Activated CD4-positive, alpha-beta T cell treated with anti-CD3 and anti-CD28 coated beads, Interleukin-2, amount 10 ng/mL, durations not matched to agents 7 days and 5 days (primary cell): ENCODE data around the gene DCP1A. TPM values are rescaled to one million over a fixed set of nuclear protein-coding genes. Genes with fewer than 3 reads are reported as not detected.
"Not testable (repeated sequence)": the region's sequence is repeated elsewhere in the genome, so short reads cannot be mapped to it uniquely, and the experiment has no call there.

Source experiments
- CTCF ChIA-PET: fragments of 350-600 bp; sonication (Branson Sonifier 250); formaldehyde crosslinking; loops from one replicate; lab custom pipeline; 2021; ENCODE audit warnings: antibody characterized with exemption; lab: Charles Lee
- POLR2A ChIA-PET: fragments of 350-600 bp; sonication (Branson Sonifier 250); formaldehyde crosslinking; loops from one replicate; lab custom pipeline; 2021; ENCODE audit warnings: antibody characterized with exemption; lab: Charles Lee
- DNase-seq: peaks from one replicate; pipeline ENCODE4 v3.0.0-alpha.2; 2020
- H3K27ac Mint-ChIP-seq: one replicate; pipeline ENCODE4 v1.8.0; 2021; ENCODE audit warnings: mild to moderate bottlenecking, moderate library complexity, mixed read lengths
- H3K27me3 Mint-ChIP-seq: one replicate; pipeline ENCODE4 v1.8.0; 2021; ENCODE audit warnings: mixed read lengths
- H3K36me3 Mint-ChIP-seq: one replicate; pipeline ENCODE4 v1.8.0; 2021; ENCODE audit warnings: low read depth, mixed read lengths
- H3K4me1 Mint-ChIP-seq: one replicate; pipeline ENCODE4 v1.8.0; 2021; ENCODE audit warnings: mixed read lengths
- H3K4me3 Mint-ChIP-seq: one replicate; pipeline ENCODE4 v1.8.0; 2021; ENCODE audit warnings: mild to moderate bottlenecking, moderate library complexity, mixed read lengths
- H3K9me3 Mint-ChIP-seq: one replicate; pipeline ENCODE4 v1.8.0; 2021; ENCODE audit warnings: mixed read lengths
- total RNA-seq, 2 experiments: library from RNA; stranded (reverse); gene quantifications; one replicate each; pipeline ENCODE4 v1.2.3, GENCODE V29; 2021

Gene DCP1A
- 10 to 100 TPM; 27.6 to 30.4 TPM for total RNA-seq

GRCh38 chr3:53347261-53348064, at the start of gene DCP1A:
DCP1A (minus strand) TSS chr3:53347543; CDS start chr3:53347517, 26 bp downstream.
- H3K36me3 Mint-ChIP-seq = peaks cover 18% of the 10 kb centered on the region
- H3K4me3 Mint-ChIP-seq = peak within 1 kb of the TSS; percentile 99
- peaks cover 38% of the 10 kb centered on the region for H3K4me1 Mint-ChIP-seq
- ChIA-PET POLR2A (interaction anchor here (0.6 kb wide), 1 partner anchor 45 kb away, joined by 6 read pairs; no protein-coding TSS in a partner anchor), CTCF (interaction anchor here (1.4 to 1.8 kb wide), 3 partner anchors 34 to 237 kb away, joined by 4 to 5 read pairs (median 4); no protein-coding TSS in a partner anchor)
- DNase-seq = peak; percentile 96
- peak within 1 kb of the TSS; percentile 100 for H3K27ac Mint-ChIP-seq
- no peaks in the 10 kb centered on the region for H3K9me3 Mint-ChIP-seq
- no peaks in the 10 kb centered on the region for H3K27me3 Mint-ChIP-seq

GRCh38 chr3:53384465-53385423, 37.4 kb upstream of the DCP1A start:
- ChIA-PET POLR2A (interaction anchor here (0.7 kb wide), 1 partner anchor 783 kb away, joined by 3 read pairs; no protein-coding TSS in a partner anchor), CTCF (no interaction called here)
- H3K27me3 Mint-ChIP-seq = peaks cover 34% of the 10 kb centered on the region
- DNase-seq = no peak
- H3K4me3 Mint-ChIP-seq = no peak overlapping the region
- H3K36me3 Mint-ChIP-seq = no peaks in the 10 kb centered on the region
- no peak overlapping the region for H3K27ac Mint-ChIP-seq
- peaks cover 2% of the 10 kb centered on the region for H3K9me3 Mint-ChIP-seq
- no peaks in the 10 kb centered on the region for H3K4me1 Mint-ChIP-seq

GRCh38 chr3:53382106-53382505, 34.8 kb upstream of the DCP1A start:
- ChIA-PET POLR2A (no interaction called here), CTCF (no interaction called here)
- Mint-ChIP-seq H3K4me1 (no peaks in the 10 kb centered on the region), H3K4me3 (no peak overlapping the region), H3K9me3 (no peaks in the 10 kb centered on the region), H3K27me3 (peaks cover 33% of the 10 kb centered on the region), H3K27ac (no peak overlapping the region), H3K36me3 (no peaks in the 10 kb centered on the region)
- no peak for DNase-seq

- Mint-ChIP-seq H3K4me1 (no peaks in the 10 kb centered on the region), H3K36me3 (no peaks in the 10 kb centered on the region), H3K27me3 (peaks cover 26% of the 10 kb centered on the region), H3K9me3 (no peaks in the 10 kb centered on the region), H3K4me3 (no peak overlapping the region), H3K27ac (no peak overlapping the region)
- DNase-seq = no peak
- POLR2A ChIA-PET = no interaction called here
- CTCF ChIA-PET = interaction anchor here (0.8 kb wide), 1 partner anchor 53 kb away, joined by 3 read pairs; no protein-coding TSS in a partner anchor
These were observed 33.0 kb upstream of the DCP1A start for GRCh38 chr3:53380306-53380705.

- Mint-ChIP-seq H3K36me3 (no peaks in the 10 kb centered on the region), H3K27ac (no peak overlapping the region), H3K4me1 (no peaks in the 10 kb centered on the region), H3K27me3 (peaks cover 24% of the 10 kb centered on the region), H3K4me3 (no peak overlapping the region), H3K9me3 (no peaks in the 10 kb centered on the region)
- POLR2A ChIA-PET = no interaction called here
- CTCF ChIA-PET = no interaction called here
- no peak for DNase-seq
These were observed 32.6 kb upstream of the DCP1A start for GRCh38 chr3:53379898-53380297.

- no peaks in the 10 kb centered on the region for H3K9me3 Mint-ChIP-seq
- H3K27ac Mint-ChIP-seq = no peak overlapping the region
- no peaks in the 10 kb centered on the region for H3K4me1 Mint-ChIP-seq
- DNase-seq = no peak
- no peak overlapping the region for H3K4me3 Mint-ChIP-seq
- CTCF ChIA-PET = interaction anchor here (0.7 to 0.9 kb wide), 2 partner anchors 332 to 691 kb away, joined by 3 read pairs; no protein-coding TSS in a partner anchor
- H3K36me3 Mint-ChIP-seq = no peaks in the 10 kb centered on the region
- H3K27me3 Mint-ChIP-seq = peaks cover 17% of the 10 kb centered on the region
- POLR2A ChIA-PET = interaction anchor here (0.6 kb wide), 1 partner anchor 150 kb away, joined by 4 read pairs; no protein-coding TSS in a partner anchor
These were observed 30.5 kb upstream of the DCP1A start for GRCh38 chr3:53377794-53378193.

- H3K36me3 Mint-ChIP-seq = no peaks in the 10 kb centered on the region
- no peak overlapping the region for H3K27ac Mint-ChIP-seq
- no peaks in the 10 kb centered on the region for H3K9me3 Mint-ChIP-seq
- H3K4me3 Mint-ChIP-seq = no peak overlapping the region
- peaks cover 15% of the 10 kb centered on the region for H3K27me3 Mint-ChIP-seq
- H3K4me1 Mint-ChIP-seq = no peaks in the 10 kb centered on the region
- no peak for DNase-seq
- CTCF ChIA-PET = no interaction called here
- POLR2A ChIA-PET = no interaction called here
These were observed 29.3 kb upstream of the DCP1A start for GRCh38 chr3:53376679-53377078.

- no peak overlapping the region for H3K27ac Mint-ChIP-seq
- H3K4me1 Mint-ChIP-seq = no peaks in the 10 kb centered on the region
- no peak overlapping the region for H3K4me3 Mint-ChIP-seq
- peak; percentile 65 for DNase-seq
- H3K36me3 Mint-ChIP-seq = no peaks in the 10 kb centered on the region
- peaks cover 12% of the 10 kb centered on the region for H3K27me3 Mint-ChIP-seq
- POLR2A ChIA-PET = no interaction called here
- no peaks in the 10 kb centered on the region for H3K9me3 Mint-ChIP-seq
- CTCF ChIA-PET = interaction anchor here (0.8 to 1.3 kb wide), 2 partner anchors 334 to 335 kb away, joined by 3 read pairs; no protein-coding TSS in a partner anchor
These were observed 27.7 kb upstream of the DCP1A start for GRCh38 chr3:53375019-53375418.

- H3K27ac Mint-ChIP-seq, H3K4me1 Mint-ChIP-seq, POLR2A ChIA-PET, CTCF ChIA-PET, H3K36me3 Mint-ChIP-seq, DNase-seq, H3K27me3 Mint-ChIP-seq, H3K9me3 Mint-ChIP-seq, H3K4me3 Mint-ChIP-seq: not testable (repeated sequence)
These were observed 23.4 kb upstream of the DCP1A start for GRCh38 chr3:53370719-53371118.

- Mint-ChIP-seq H3K4me1 (no peaks in the 10 kb centered on the region), H3K27ac (no peak overlapping the region), H3K4me3 (no peak overlapping the region), H3K27me3 (peaks cover 14% of the 10 kb centered on the region), H3K9me3 (no peaks in the 10 kb centered on the region), H3K36me3 (no peaks in the 10 kb centered on the region)
- no peak for DNase-seq
- ChIA-PET POLR2A (no interaction called here), CTCF (no interaction called here)
These were observed 14.5 kb upstream of the DCP1A start for GRCh38 chr3:53361852-53362251.

- Mint-ChIP-seq H3K4me3 (no peak overlapping the region), H3K36me3 (no peaks in the 10 kb centered on the region), H3K27ac (no peak overlapping the region), H3K27me3 (peaks cover 11% of the 10 kb centered on the region), H3K4me1 (peaks cover 8% of the 10 kb centered on the region), H3K9me3 (no peaks in the 10 kb centered on the region)
- no peak for DNase-seq
- CTCF ChIA-PET = no interaction called here
- POLR2A ChIA-PET = no interaction called here
These were observed 10.1 kb upstream of the DCP1A start for GRCh38 chr3:53357458-53357857.

- DNase-seq = no peak
- ChIA-PET CTCF (no interaction called here), POLR2A (no interaction called here)
- Mint-ChIP-seq H3K27ac (no peak overlapping the region), H3K9me3 (no peaks in the 10 kb centered on the region), H3K4me3 (no peak overlapping the region), H3K36me3 (no peaks in the 10 kb centered on the region), H3K27me3 (peaks cover 11% of the 10 kb centered on the region), H3K4me1 (peaks cover 13% of the 10 kb centered on the region)
These were observed 7.7 kb upstream of the DCP1A start for GRCh38 chr3:53354945-53355498.
